Epithelial cell of esophagus (primary cell): ENCODE results near the gene CDC14A.

Experiments used
- DNase-seq: peaks from one replicate; pipeline ENCODE4 v3.0.0; 2010; ENCODE audit warnings: low read depth
- H3K4me3 ChIP-seq: 2 replicates; pipeline ENCODE4 v1.5.1; 2011; ENCODE audit warnings: mild to moderate bottlenecking, low read length, control low read depth
- TF ChIP-seq, protein P1 (sequence below): IDR thresholded peaks from 2 replicates; pipeline ENCODE4 v1.5.1; 2011; ENCODE audit warnings: low read depth, mild to moderate bottlenecking, low read length, control low read depth, inconsistent platforms; ENCODE audit not compliant: insufficient read depth; ENCODE audit errors: missing control alignments

CDC14A gene

DNA sequence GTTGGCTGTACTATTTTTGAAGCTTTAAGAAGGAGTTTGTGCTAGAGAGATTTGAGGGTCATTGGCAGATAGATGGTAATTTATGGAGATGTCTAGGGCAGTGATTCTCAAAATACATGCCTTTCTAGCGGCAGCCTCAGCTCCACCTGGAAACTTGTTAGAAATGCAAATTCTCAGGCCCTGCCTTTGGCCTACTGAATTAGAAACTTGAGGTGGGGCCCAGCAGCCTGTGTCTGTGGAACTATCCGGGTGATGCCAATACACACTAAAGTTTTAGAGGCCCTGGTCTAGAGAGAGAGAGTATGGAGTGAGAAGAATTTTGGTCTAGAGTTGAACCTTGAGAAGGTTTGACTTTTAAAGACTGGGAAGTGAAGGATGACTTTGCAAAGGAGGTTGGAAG is 82.5 kb downstream of the CDC14A start:
- DNase-seq = no peak
- no peak overlapping the region for H3K4me3 ChIP-seq
- TF ChIP-seq, protein P1, sequence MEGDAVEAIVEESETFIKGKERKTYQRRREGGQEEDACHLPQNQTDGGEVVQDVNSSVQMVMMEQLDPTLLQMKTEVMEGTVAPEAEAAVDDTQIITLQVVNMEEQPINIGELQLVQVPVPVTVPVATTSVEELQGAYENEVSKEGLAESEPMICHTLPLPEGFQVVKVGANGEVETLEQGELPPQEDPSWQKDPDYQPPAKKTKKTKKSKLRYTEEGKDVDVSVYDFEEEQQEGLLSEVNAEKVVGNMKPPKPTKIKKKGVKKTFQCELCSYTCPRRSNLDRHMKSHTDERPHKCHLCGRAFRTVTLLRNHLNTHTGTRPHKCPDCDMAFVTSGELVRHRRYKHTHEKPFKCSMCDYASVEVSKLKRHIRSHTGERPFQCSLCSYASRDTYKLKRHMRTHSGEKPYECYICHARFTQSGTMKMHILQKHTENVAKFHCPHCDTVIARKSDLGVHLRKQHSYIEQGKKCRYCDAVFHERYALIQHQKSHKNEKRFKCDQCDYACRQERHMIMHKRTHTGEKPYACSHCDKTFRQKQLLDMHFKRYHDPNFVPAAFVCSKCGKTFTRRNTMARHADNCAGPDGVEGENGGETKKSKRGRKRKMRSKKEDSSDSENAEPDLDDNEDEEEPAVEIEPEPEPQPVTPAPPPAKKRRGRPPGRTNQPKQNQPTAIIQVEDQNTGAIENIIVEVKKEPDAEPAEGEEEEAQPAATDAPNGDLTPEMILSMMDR = no peak

DNA sequence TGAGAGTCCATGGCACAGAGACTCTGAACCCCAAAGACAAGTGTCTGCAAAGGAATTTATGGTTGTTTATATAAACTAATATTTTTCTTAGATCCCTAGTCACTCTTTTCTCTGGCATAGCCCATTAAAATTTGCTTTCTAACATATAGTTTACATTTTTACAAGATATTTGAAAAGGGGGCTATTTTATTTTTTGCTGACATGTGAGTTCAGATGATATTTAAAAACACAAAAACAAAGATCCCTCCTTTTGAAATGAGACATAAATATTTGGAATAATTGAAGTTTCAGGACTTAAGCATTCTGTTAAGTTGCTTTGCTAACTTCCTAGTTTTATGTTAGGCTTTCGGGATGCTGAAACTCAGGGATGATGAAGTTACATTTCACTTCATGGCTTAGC is 86.1 kb downstream of the CDC14A start:
- H3K4me3 ChIP-seq = no peak overlapping the region
- TF ChIP-seq, protein P1 = no peak
- no peak for DNase-seq

DNA sequence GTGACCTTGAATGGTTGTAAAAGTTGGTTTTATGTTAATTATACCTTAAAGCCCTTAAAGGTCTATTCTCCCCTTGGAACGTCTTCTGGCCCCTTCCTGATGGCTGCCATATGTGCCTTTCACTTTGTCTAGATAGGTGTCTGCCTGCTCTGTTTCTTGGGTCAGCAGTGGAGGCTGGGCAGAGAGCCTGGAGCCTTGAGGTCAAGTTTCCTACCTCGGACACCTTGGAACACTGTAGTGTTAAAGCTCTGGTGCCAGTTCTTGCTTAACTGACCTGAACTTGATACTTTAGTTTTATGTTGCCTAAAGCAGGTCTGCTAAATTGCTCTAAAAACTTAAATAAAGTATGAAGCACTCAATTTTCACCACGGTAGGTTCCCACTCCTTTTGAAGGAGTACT is 86.5 kb downstream of the CDC14A start:
- TF ChIP-seq, protein P1 = no peak

DNA sequence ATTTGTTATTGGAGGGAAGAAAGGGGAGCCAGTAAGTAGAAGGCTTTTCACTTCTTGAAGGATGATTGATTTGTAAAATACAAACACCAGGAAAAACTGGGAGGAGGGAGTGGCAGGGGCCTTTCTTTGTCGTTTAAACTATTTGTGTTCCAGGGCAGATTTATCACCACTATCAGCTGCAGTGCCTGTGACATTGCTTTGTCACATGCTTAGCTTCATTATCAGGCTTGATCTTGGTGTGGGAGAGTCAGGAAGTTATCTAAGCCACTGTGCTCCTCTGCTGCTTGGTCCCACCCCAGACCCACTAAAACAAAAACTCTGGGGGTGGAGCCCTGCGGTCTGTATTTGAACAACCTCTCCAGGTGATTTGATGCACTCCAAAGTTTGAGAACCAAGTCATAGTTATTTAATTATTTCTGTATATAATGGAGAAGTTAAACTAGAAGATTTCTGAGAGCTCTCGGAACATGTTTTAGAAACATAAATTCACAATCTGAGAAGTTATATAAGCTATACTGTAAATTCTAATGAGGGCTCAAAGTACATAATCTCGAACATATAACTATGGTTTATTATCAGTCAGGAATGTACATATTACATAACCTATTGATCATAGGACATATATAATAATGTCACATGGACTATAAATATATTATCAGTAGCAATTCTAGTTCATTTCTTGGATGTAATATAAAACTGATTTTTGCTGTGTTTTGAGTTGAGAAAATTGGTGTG is 87.9 kb downstream of the CDC14A start:
- H3K4me3 ChIP-seq = no peak overlapping the region
- DNase-seq = no peak
- TF ChIP-seq, protein P1 = no peak

More for the DNA sequence above, 86.5 kb downstream of the CDC14A start:
- no peak overlapping the region for H3K4me3 ChIP-seq
- no peak for DNase-seq

DNA sequence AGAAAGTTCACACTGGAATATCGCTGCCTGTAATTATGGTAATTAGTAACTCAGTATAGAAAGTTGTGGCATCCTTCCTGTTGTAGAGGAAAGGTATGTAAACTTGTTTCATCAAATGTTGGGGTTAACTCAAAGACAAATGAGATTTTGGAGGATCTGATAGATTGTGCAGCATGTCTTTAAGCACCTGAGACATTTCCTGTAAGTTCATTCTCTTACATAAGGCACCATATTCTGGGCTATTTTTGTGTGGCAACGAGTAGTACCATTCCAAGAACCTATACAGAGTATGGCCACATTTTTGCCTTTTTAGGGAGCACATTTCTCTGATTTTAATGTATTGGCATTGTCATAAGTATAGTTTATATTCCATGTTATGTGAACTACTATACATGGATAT is 88.8 kb downstream of the CDC14A start:
- no peak overlapping the region for H3K4me3 ChIP-seq
- no peak for DNase-seq
- TF ChIP-seq, protein P1 = no peak

DNA sequence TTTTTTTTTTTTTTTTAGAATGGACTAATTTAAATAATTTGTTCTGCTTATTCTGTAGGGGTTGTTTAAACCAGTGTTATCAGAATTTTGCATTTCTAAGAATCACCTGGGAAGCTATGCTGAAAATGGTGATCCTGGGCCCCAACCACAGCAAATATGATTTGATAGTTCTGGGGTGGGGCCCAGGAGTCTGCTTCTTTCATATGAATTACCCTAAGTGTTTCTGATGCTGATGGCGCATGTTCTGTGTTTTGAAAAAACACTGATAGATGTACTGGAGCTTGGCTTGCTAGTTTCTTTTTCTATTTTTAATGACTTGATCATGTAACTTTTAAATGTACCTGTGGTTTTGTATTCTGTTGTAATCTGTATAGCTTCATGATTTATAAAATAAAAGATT is 89.3 kb downstream of the CDC14A start:
- no peak for DNase-seq
- TF ChIP-seq, protein P1 = no peak
- H3K4me3 ChIP-seq = no peak overlapping the region
